ENCODE results near the gene VWDE. TPM values are rescaled to one million over a fixed set of nuclear protein-coding genes. Genes with fewer than 3 reads are reported as not detected.

Gene VWDE
- total RNA-seq, 1 experiment from 2014 or later: 0.70 TPM

DNA sequence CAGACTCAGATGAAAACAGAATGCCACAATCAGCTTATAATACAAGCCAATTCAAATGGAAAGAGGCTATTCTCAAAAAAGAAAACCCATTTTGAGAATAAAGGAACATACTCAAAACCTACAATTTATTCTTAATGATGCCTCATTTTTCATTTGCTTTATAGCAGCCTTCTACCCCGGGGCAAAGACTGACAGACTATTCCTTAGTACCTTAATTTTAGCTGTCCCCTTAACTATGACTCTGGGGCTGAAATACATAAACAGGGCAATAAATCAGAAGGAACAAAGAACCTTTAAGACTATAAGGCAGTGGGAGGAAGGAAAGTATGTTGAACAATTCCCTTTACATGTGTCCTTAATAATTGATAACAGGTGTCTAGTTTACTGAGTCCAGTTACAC lies 115.8 kb downstream of the VWDE start:
- TF ChIP-seq, protein P1, sequence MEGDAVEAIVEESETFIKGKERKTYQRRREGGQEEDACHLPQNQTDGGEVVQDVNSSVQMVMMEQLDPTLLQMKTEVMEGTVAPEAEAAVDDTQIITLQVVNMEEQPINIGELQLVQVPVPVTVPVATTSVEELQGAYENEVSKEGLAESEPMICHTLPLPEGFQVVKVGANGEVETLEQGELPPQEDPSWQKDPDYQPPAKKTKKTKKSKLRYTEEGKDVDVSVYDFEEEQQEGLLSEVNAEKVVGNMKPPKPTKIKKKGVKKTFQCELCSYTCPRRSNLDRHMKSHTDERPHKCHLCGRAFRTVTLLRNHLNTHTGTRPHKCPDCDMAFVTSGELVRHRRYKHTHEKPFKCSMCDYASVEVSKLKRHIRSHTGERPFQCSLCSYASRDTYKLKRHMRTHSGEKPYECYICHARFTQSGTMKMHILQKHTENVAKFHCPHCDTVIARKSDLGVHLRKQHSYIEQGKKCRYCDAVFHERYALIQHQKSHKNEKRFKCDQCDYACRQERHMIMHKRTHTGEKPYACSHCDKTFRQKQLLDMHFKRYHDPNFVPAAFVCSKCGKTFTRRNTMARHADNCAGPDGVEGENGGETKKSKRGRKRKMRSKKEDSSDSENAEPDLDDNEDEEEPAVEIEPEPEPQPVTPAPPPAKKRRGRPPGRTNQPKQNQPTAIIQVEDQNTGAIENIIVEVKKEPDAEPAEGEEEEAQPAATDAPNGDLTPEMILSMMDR (IDR thresholded peaks at IDR 0.05; ENCODE audit: insufficient read depth in 1 of 2, low read depth in 1 of 2, low read length in 1 of 2, severe bottlenecking in 1 of 2, unreplicated experiment in 1 of 2): no peak
- 0 out of 2 replicates have a peak, but pooled peaks cover 4% of the 10 kb centered on the region for H3K9me3 ChIP-seq
- H3K4me3 ChIP-seq (ENCODE audit: low read depth, low read length): no peak overlapping the region
- BruUV-seq (replicated peaks): no TSS peak
- intact Hi-C loops (cut with micrococcal nuclease; ENCODE audit: unreplicated experiment): no loop called here
- H3K36me3 ChIP-seq (ENCODE audit: control insufficient read depth, insufficient read depth, low read length): no peaks in the 10 kb centered on the region
- ChIA-PET POLR2A (no interaction called here), CTCF (interaction anchor here (0.9 kb wide), 1 partner anchor 44 kb away, joined by 3 read pairs; no protein-coding TSS in a partner anchor)
- Mint-ChIP-seq H3K36me3 (ENCODE audit: insufficient read depth, unreplicated experiment) (no peaks in the 10 kb centered on the region), H3K9me3 (ENCODE audit: unreplicated experiment) (no peaks in the 10 kb centered on the region), H3K4me3 (ENCODE audit: unreplicated experiment) (no peak overlapping the region), H3K27ac (ENCODE audit: unreplicated experiment) (no peak overlapping the region), H3K4me1 (ENCODE audit: low read depth, unreplicated experiment) (no peaks in the 10 kb centered on the region), H3K27me3 (ENCODE audit: insufficient read depth, unreplicated experiment) (no peaks in the 10 kb centered on the region)
- H3K27me3 ChIP-seq (replicated peaks; ENCODE audit: control insufficient read depth, insufficient read depth, low read length): no peaks in the 10 kb centered on the region
- no peaks in the 10 kb centered on the region for H3K4me1 ChIP-seq
- no peak for DNase-seq

DNA sequence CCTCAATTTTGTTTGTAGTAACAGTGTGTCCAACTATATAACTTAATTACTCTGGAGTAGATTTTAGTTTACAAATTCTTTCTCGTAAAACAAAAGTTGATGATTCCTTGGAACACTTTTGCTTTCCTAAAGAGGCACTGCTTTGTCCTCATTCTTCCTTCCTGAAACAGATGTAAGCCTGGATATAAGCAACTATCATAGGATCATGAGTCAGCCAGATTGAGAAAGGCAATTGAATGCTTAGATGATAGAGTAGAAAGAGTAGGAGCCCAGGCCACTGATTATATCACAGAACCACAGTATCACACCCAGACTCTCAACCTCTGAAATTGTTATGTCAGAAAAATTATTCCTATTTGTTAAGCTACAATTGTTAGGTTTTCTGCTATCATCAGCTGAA lies 122.6 kb downstream of the VWDE start:
- Histone ChIP-seq H3K27me3 (replicated peaks; ENCODE audit: control insufficient read depth, insufficient read depth, low read length) (no peaks in the 10 kb centered on the region), H3K4me1 (no peaks in the 10 kb centered on the region), H3K4me3 (ENCODE audit: low read depth, low read length) (no peak overlapping the region), H3K9me3 (0 out of 2 replicates have a peak, but pooled peaks cover 4% of the 10 kb centered on the region), H3K36me3 (ENCODE audit: control insufficient read depth, insufficient read depth, low read length) (no peaks in the 10 kb centered on the region)
- no TSS peak for BruUV-seq (replicated peaks)
- Mint-ChIP-seq H3K27me3 (ENCODE audit: insufficient read depth, unreplicated experiment) (peaks cover 3% of the 10 kb centered on the region), H3K27ac (ENCODE audit: unreplicated experiment) (no peak overlapping the region), H3K4me3 (ENCODE audit: unreplicated experiment) (no peak overlapping the region), H3K9me3 (ENCODE audit: unreplicated experiment) (no peaks in the 10 kb centered on the region), H3K36me3 (ENCODE audit: insufficient read depth, unreplicated experiment) (no peaks in the 10 kb centered on the region), H3K4me1 (ENCODE audit: low read depth, unreplicated experiment) (no peaks in the 10 kb centered on the region)
- POLR2A ChIA-PET: no interaction called here
- intact Hi-C loops (cut with micrococcal nuclease; ENCODE audit: unreplicated experiment): no loop called here
- TF ChIP-seq, protein P1 (IDR thresholded peaks at IDR 0.05; ENCODE audit: insufficient read depth in 1 of 2, low read depth in 1 of 2, low read length in 1 of 2, severe bottlenecking in 1 of 2, unreplicated experiment in 1 of 2): no peak
- CTCF ChIA-PET: no interaction called here
- DNase-seq: no peak

Other genes starting within 250 kb of the VWDE start
- gene TMEM106B, start 192.6 kb downstream of the VWDE start, total RNA-seq (2022): 38.6 and 46.8 TPM in 2 replicates
- gene SCIN, start 166.9 kb upstream of the VWDE start, total RNA-seq (2022): 0.39 and 0.84 TPM in 2 replicates

All from Caco-2 (cell line).